Activated T-helper 2 cell treated with anti-CD3 and anti-CD28 coated beads, Interferon-gamma antibody, Interleukin-2, Interleukin-4, amounts not matched to agents 10 μg/mL and 5 μg/mL and 100 μg/mL, durations not matched to agents 14 hours and 24 hours and 36 hours (primary cell): ENCODE data around the gene ADAMTS17. TPM values are rescaled to one million over a fixed set of nuclear protein-coding genes. Genes with fewer than 3 reads are reported as not detected.

Source experiments
- DNase-seq: peaks from one replicate; pipeline ENCODE4 v3.0.0; 2021; ENCODE audit warnings: low spot score
- H3K27ac Mint-ChIP-seq: one replicate; pipeline ENCODE4 v1.8.0; 2021; ENCODE audit warnings: mixed read lengths
- H3K27me3 Mint-ChIP-seq: one replicate; pipeline ENCODE4 v1.8.0; 2021; ENCODE audit warnings: low read depth, mixed read lengths
- H3K36me3 Mint-ChIP-seq: one replicate; pipeline ENCODE4 v1.8.0; 2021; ENCODE audit warnings: low read depth, mixed read lengths
- H3K4me1 Mint-ChIP-seq: one replicate; pipeline ENCODE4 v1.8.0; 2021; ENCODE audit warnings: low read depth, mixed read lengths
- H3K4me3 Mint-ChIP-seq: one replicate; pipeline ENCODE4 v1.8.0; 2021; ENCODE audit warnings: low read depth, mild to moderate bottlenecking, moderate library complexity, mixed read lengths
- H3K9me3 Mint-ChIP-seq: one replicate; pipeline ENCODE4 v1.8.0; 2021; ENCODE audit warnings: mixed read lengths
- intact Hi-C: fragments of 100-400 bp; cut with micrococcal nuclease; formaldehyde crosslinking; loops from one replicate; pipeline ENCODE4 v1.15.1; 2023
- total RNA-seq: library from RNA; stranded (reverse); gene quantifications from 2 replicates; pipeline ENCODE4 v1.2.3, GENCODE V29; 2022

The ADAMTS17 gene
- total RNA-seq, 1 donor from 2014 or later = 1.1 TPM

GRCh38 chr15:100019601-100020000 lies 322.2 kb downstream of the ADAMTS17 start:
- H3K27me3 Mint-ChIP-seq = no peaks in the 10 kb centered on the region
- no peaks in the 10 kb centered on the region for H3K4me1 Mint-ChIP-seq
- H3K9me3 Mint-ChIP-seq = no peaks in the 10 kb centered on the region
- no peaks in the 10 kb centered on the region for H3K36me3 Mint-ChIP-seq
- H3K27ac Mint-ChIP-seq = no peak overlapping the region
- no peak overlapping the region for H3K4me3 Mint-ChIP-seq
- intact Hi-C loops = no loop called here
- no peak for DNase-seq

DNA sequence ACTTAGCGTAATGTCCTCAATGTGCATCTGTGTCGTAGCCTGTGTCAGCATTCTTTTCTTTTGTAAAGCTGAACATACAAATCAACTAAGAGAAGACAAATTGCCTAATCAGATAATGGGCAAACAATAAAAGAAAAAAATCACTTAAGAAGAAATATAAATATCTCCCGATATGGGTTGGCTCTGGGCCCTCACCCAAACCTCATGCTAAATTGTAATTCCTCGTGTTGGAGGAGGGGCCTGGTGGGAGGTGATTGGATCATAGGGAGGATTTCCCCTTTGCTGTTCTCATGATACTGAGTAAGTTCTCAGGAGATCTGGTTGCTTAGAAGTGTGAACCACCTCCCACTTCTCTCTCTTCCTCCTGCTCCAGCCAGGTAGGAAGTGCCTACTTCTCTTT lies 323.6 kb downstream of the ADAMTS17 start:
- Mint-ChIP-seq H3K36me3 (no peaks in the 10 kb centered on the region), H3K4me3 (no peak overlapping the region), H3K27me3 (peaks cover 1% of the 10 kb centered on the region), H3K27ac (no peak overlapping the region), H3K9me3 (no peaks in the 10 kb centered on the region), H3K4me1 (no peaks in the 10 kb centered on the region)
- intact Hi-C loops = no loop called here
- DNase-seq = no peak

DNA sequence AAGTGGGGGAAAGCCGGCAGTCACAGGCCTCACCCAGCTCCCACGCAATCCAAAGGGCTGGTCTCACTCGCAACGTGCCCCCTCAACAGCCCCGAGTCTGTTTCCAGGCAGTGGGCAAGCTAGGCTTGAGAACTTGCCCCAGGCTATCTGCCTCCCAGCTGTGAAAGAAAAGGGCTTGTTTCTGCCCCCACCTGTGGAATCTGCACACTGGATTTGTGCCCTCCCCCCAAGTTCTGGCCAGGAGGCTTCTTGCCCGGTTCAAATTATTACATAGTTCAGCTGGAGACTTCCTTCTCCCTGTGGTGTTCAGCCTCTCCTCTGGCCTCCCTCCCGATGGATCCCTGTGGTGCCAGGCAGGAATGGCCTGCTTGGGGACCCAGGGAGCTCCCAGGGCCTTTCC lies 324.6 kb downstream of the ADAMTS17 start:
- no peaks in the 10 kb centered on the region for H3K4me1 Mint-ChIP-seq
- DNase-seq = no peak

GRCh38 chr15:100016632-100017031 lies 325.1 kb downstream of the ADAMTS17 start:
- H3K9me3 Mint-ChIP-seq = no peaks in the 10 kb centered on the region
- H3K4me1 Mint-ChIP-seq = no peaks in the 10 kb centered on the region
- no peak overlapping the region for H3K4me3 Mint-ChIP-seq
- DNase-seq = no peak
- H3K27me3 Mint-ChIP-seq = peaks cover 4% of the 10 kb centered on the region
- intact Hi-C loops = no loop called here
- no peaks in the 10 kb centered on the region for H3K36me3 Mint-ChIP-seq
- no peak overlapping the region for H3K27ac Mint-ChIP-seq

More for the DNA sequence above, 324.6 kb downstream of the ADAMTS17 start:
- no peaks in the 10 kb centered on the region for H3K36me3 Mint-ChIP-seq
- H3K4me3 Mint-ChIP-seq = no peak overlapping the region
- H3K27me3 Mint-ChIP-seq = peaks cover 4% of the 10 kb centered on the region
- H3K9me3 Mint-ChIP-seq = no peaks in the 10 kb centered on the region
- no peak overlapping the region for H3K27ac Mint-ChIP-seq
- intact Hi-C loops = no loop called here

DNA sequence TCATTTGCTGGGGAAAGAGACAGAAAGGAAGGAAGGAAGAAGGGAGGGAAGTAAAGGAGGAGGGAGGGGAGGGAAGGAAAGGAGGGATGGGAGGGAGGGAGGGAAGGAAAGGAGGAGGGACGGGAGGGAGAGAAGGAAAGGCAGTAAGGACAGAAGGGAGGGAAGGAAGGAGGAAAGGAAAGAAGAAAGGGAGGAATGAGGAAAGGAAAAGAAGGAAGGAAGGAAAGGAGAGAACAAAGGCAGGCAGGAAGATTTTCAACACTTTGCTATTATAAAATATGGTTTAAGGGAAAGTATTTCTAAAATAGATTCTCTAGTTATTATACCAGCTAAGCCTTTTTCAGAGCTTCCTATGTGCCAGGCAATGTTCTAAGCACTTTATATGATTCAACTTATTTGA lies 330.5 kb downstream of the ADAMTS17 start:
- H3K4me1 Mint-ChIP-seq = no peaks in the 10 kb centered on the region
- H3K27ac Mint-ChIP-seq = no peak overlapping the region
- no peak overlapping the region for H3K4me3 Mint-ChIP-seq
- intact Hi-C loops = no loop called here
- H3K36me3 Mint-ChIP-seq = no peaks in the 10 kb centered on the region
- no peak for DNase-seq
- peaks cover 4% of the 10 kb centered on the region for H3K27me3 Mint-ChIP-seq
- no peaks in the 10 kb centered on the region for H3K9me3 Mint-ChIP-seq

DNA sequence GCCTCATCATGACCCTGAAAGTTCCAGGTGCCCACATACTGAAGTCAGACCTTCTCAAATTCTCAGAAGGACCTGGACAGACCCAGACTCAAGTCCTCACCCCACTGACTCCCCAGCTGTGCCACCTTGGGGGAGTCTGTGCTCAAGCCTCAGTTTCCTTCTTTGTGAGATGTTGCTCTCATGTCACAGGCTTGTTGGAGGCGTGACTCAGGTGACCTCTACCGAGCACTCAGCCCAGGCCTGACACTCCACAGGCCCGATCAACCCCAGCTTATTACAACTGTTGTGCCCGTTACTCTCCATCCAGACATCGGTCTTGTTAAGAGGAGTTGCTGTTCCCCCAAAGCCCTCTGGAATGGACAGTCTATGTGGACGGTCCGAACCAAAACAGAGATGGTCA lies 332.4 kb downstream of the ADAMTS17 start:
- no peaks in the 10 kb centered on the region for H3K4me1 Mint-ChIP-seq
- H3K9me3 Mint-ChIP-seq = no peaks in the 10 kb centered on the region

GRCh38 chr15:100008258-100008657 lies 333.5 kb downstream of the ADAMTS17 start:
- intact Hi-C loops = no loop called here
- DNase-seq = no peak
- H3K9me3 Mint-ChIP-seq = no peaks in the 10 kb centered on the region
- H3K4me1 Mint-ChIP-seq = no peaks in the 10 kb centered on the region
- peaks cover 2% of the 10 kb centered on the region for H3K27me3 Mint-ChIP-seq
- H3K36me3 Mint-ChIP-seq = no peaks in the 10 kb centered on the region
- H3K27ac Mint-ChIP-seq = no peak overlapping the region
- no peak overlapping the region for H3K4me3 Mint-ChIP-seq

More for the DNA sequence above, 332.4 kb downstream of the ADAMTS17 start:
- Mint-ChIP-seq H3K27me3 (peaks cover 4% of the 10 kb centered on the region), H3K4me3 (no peak overlapping the region), H3K36me3 (no peaks in the 10 kb centered on the region), H3K27ac (no peak overlapping the region)
- DNase-seq = no peak
- intact Hi-C loops = no loop called here

DNA sequence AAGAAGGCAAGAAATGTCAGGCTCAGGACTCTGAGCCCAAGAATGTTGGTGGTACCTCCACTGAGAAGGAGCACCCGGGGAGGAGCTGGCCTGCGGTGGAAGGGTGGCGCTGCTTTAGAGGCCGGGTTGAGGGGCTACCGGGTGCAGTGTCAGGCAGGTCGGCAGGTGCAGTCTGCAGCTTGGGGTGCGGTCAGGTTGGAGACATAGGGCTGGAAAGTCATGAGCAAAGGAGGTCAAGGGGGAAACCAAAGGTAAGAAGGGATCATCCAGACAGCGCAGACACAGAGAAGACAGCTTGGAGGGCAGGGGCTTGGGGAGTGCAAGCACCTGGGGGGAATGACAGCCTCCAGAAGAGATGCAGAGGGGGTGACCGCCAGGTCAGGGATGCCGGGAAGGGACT lies 334.2 kb downstream of the ADAMTS17 start:
- Mint-ChIP-seq H3K9me3 (no peaks in the 10 kb centered on the region), H3K4me3 (no peak overlapping the region), H3K4me1 (no peaks in the 10 kb centered on the region), H3K27me3 (no peaks in the 10 kb centered on the region), H3K27ac (no peak overlapping the region), H3K36me3 (no peaks in the 10 kb centered on the region)
- intact Hi-C loops = no loop called here
- DNase-seq = no peak

GRCh38 chr15:100005715-100006114 lies 336.1 kb downstream of the ADAMTS17 start:
- Mint-ChIP-seq H3K36me3 (no peaks in the 10 kb centered on the region), H3K27ac (no peak overlapping the region), H3K9me3 (no peaks in the 10 kb centered on the region), H3K4me3 (no peak overlapping the region), H3K27me3 (no peaks in the 10 kb centered on the region), H3K4me1 (no peaks in the 10 kb centered on the region)
- DNase-seq = no peak
- intact Hi-C loops = no loop called here

DNA sequence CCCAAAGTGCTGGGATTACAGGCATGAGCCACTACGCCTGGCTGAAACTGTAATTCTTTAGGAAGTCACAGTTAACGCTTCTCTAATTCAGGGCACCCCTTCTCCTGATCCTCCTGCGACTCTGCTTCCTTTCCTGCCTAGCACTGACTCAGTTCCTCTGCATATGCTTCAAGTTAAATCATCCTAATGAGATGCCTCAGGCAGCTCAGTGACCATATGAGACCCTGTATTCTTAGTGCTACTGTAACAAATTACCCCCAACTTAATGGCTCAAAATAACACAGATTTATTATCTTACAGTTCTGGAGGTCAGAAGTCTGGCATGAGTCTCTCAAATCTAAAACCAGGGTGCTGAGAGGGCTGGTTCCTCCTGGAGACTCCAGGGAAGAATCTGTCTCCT lies 336.8 kb downstream of the ADAMTS17 start:
- Mint-ChIP-seq H3K4me1 (no peaks in the 10 kb centered on the region), H3K27ac (no peak overlapping the region), H3K4me3 (no peak overlapping the region), H3K27me3 (no peaks in the 10 kb centered on the region), H3K9me3 (no peaks in the 10 kb centered on the region), H3K36me3 (no peaks in the 10 kb centered on the region)
- no peak for DNase-seq
- intact Hi-C loops = no loop called here

GRCh38 chr15:100002787-100003536 lies 338.8 kb downstream of the ADAMTS17 start:
- no peaks in the 10 kb centered on the region for H3K9me3 Mint-ChIP-seq
- intact Hi-C loops = no loop called here
- no peak for DNase-seq
- H3K36me3 Mint-ChIP-seq = no peaks in the 10 kb centered on the region
- no peak overlapping the region for H3K4me3 Mint-ChIP-seq
- no peaks in the 10 kb centered on the region for H3K4me1 Mint-ChIP-seq
- no peaks in the 10 kb centered on the region for H3K27me3 Mint-ChIP-seq
- H3K27ac Mint-ChIP-seq = no peak overlapping the region

DNA sequence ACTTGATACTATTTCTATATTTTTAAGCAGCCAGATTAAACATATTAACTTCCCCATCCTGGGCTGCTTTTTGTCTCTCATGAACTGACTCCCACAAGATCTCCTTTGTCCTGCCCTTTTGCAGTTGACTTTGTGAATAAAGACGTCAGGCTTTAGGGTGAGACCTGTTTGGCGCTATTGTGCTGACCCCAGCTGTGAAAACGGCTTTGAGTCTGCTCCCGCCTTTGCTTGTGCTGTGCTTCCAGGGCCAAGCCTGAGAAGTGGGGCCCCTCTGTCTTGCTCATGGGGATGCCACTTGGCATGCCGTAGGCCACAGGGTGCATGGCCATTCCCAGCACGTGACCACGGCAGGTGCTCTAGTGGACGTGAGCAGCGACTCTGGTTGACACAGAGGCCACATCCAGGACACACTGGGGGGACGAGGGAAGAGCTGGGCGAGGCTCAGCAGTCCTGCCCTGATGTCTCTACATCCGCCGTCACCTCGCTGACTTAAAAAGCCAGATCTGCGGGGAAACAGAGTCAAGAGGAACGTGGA lies 339.6 kb downstream of the ADAMTS17 start:
- H3K9me3 Mint-ChIP-seq = no peaks in the 10 kb centered on the region
- H3K4me1 Mint-ChIP-seq = no peaks in the 10 kb centered on the region
- no peak for DNase-seq
- intact Hi-C loops = no loop called here
- no peak overlapping the region for H3K27ac Mint-ChIP-seq
- no peaks in the 10 kb centered on the region for H3K36me3 Mint-ChIP-seq
- H3K27me3 Mint-ChIP-seq = no peaks in the 10 kb centered on the region
- H3K4me3 Mint-ChIP-seq = no peak overlapping the region

- Mint-ChIP-seq H3K36me3 (no peaks in the 10 kb centered on the region), H3K4me3 (no peak overlapping the region), H3K27me3 (no peaks in the 10 kb centered on the region), H3K4me1 (no peaks in the 10 kb centered on the region), H3K27ac (no peak overlapping the region), H3K9me3 (no peaks in the 10 kb centered on the region)
- intact Hi-C loops = no loop called here
- DNase-seq = no peak
These were observed 340.4 kb downstream of the ADAMTS17 start for GRCh38 chr15:100001405-100001804.
